GM12878 (cell line): ENCODE data around the gene MAB21L3. TPM values are rescaled to one million over a fixed set of nuclear protein-coding genes. Genes with fewer than 3 reads are reported as not detected.

Source experiments
- ATAC-seq: fragments of 200-7000 bp; cut with Tn5 transposase; 3 replicates; pipeline ENCODE4 v1.9.1; 2020; ENCODE audit warnings: mild to moderate bottlenecking, moderate library complexity
- BruUV-seq: library from RNA; stranded (reverse); fragments of 400-500 nt; replicated peaks from 2 replicates; lab custom pipeline; 2021; lab: Mats Ljungman, UMichigan
- CTCF ChIA-PET: fragments of 300-600 bp; sonication (Branson Sonifier 250); formaldehyde crosslinking; extraction: SDS; loops from one replicate; lab custom pipeline; 2021; ENCODE audit warnings: inconsistent platforms; lab: Yijun Ruan, JAX
- POLR2A ChIA-PET: fragments of 350-600 bp; formaldehyde crosslinking; extraction: SDS; loops from one replicate; lab custom pipeline; 2021; ENCODE audit warnings: inconsistent platforms; lab: Charles Lee
- RAD21 ChIA-PET: fragments of 300-600 bp; sonication (Branson Sonifier 250); formaldehyde crosslinking; loops from one replicate; lab custom pipeline; 2023; ENCODE audit warnings: antibody characterized with exemption; ENCODE audit not compliant: unreplicated experiment; lab: Charles Lee
- SMC1A ChIA-PET: fragments of 300-600 bp; sonication (Branson Sonifier 250); formaldehyde crosslinking; loops from one replicate; lab custom pipeline; 2023; ENCODE audit not compliant: unreplicated experiment, uncharacterized antibody; lab: Charles Lee
- DNase-seq: peaks from one replicate; pipeline ENCODE4 v3.0.0-alpha.2; 2011; ENCODE audit warnings: low read depth, low spot score
- FAIRE-seq: peaks from 3 replicates; lab custom pipeline; 2011; peaks lifted over from hg19 to GRCh38; lab: Jason Lieb, UNC
- H2AFZ ChIP-seq: 2 replicates; pipeline ENCODE4 v1.6.0; 2011; ENCODE audit warnings: low read depth, low read length, control low read depth; ENCODE audit not compliant: control insufficient read depth
- H3K27ac ChIP-seq: 2 replicates; pipeline ENCODE4 v1.5.1; 2011; ENCODE audit warnings: control low read depth; ENCODE audit not compliant: control insufficient read depth, insufficient read depth
- H3K27me3 ChIP-seq, 2 experiments: replicated peaks in 1 of 2; 2 replicates each; pipeline versions ENCODE4 v1.6.0 to v1.6.1; 2011; ENCODE audit warnings: low read length in 1 of 2; ENCODE audit not compliant: control insufficient read depth in 2 of 2, insufficient read depth in 2 of 2
- H3K36me3 ChIP-seq, 2 experiments: 2 replicates each; pipeline ENCODE4 v1.5.1; 2011; ENCODE audit warnings: low read length in 1 of 2; ENCODE audit not compliant: control insufficient read depth in 2 of 2, insufficient read depth in 2 of 2
- H3K4me1 ChIP-seq: 2 replicates; pipeline ENCODE4 v1.6.1; 2011; ENCODE audit warnings: mild to moderate bottlenecking, low read length, moderate library complexity, mixed read lengths; ENCODE audit not compliant: control insufficient read depth, insufficient read depth
- H3K4me2 ChIP-seq: 2 replicates; pipeline ENCODE4 v1.6.0; 2011; ENCODE audit warnings: control low read depth; ENCODE audit not compliant: control insufficient read depth, insufficient read depth
- H3K4me3 ChIP-seq: fragments of 200-600 bp; sonication (generic); 2 replicates; pipeline ENCODE4 v1.5.1; 2016
- H3K79me2 ChIP-seq: 2 replicates; pipeline ENCODE4 v1.6.0; 2011; ENCODE audit warnings: low read length; ENCODE audit not compliant: control insufficient read depth, insufficient read depth
- H3K9ac ChIP-seq: 2 replicates; pipeline ENCODE4 v1.8.0; 2011; ENCODE audit warnings: low read length, control low read depth, mixed read lengths; ENCODE audit not compliant: control insufficient read depth, insufficient read depth
- H3K9me3 ChIP-seq: replicated peaks from 3 replicates; pipeline ENCODE4 v1.5.1; 2011; ENCODE audit warnings: mild to moderate bottlenecking, low read length; ENCODE audit not compliant: control insufficient read depth, insufficient read depth
- H4K20me1 ChIP-seq: 2 replicates; pipeline ENCODE4 v1.6.0; 2011; ENCODE audit not compliant: control insufficient read depth, insufficient read depth
- FOXM1 ChIP-seq: IDR thresholded peaks from 2 replicates; pipeline ENCODE4 v1.6.1; 2012; ENCODE audit warnings: low read depth, mild to moderate bottlenecking, inconsistent platforms, low read length, moderate library complexity
- HDGF ChIP-seq: fragments of 450-650 bp; IDR thresholded peaks from 2 replicates; pipeline ENCODE4 v1.6.1; 2016; ENCODE audit warnings: antibody characterized with exemption
- HSF1 ChIP-seq: fragments of 150-350 bp; IDR thresholded peaks from 2 replicates; pipeline ENCODE4 v1.6.1; 2014; ENCODE audit warnings: mild to moderate bottlenecking, low read depth, low read length
- NRF1 ChIP-seq: conservative IDR thresholded peaks from 2 replicates; pipeline ENCODE4 v1.6.1; 2011; ENCODE audit warnings: mild to moderate bottlenecking, low read depth, low read length, improper control_type of control experiment
- PAX5 ChIP-seq: IDR thresholded peaks from 2 replicates; pipeline ENCODE4 v1.6.1; 2011; ENCODE audit warnings: low read depth, low read length, borderline replicate concordance
- SP1 ChIP-seq: IDR thresholded peaks from one replicate; pipeline ENCODE4 v1.6.1; 2011; ENCODE audit warnings: low read depth, low read length
- YY1 ChIP-seq: IDR thresholded peaks from 2 replicates; pipeline ENCODE4 v1.6.1; 2011; ENCODE audit warnings: low read depth, mild to moderate bottlenecking, low read length
- ZNF217 ChIP-seq: fragments of 450-650 bp; IDR thresholded peaks from 2 replicates; pipeline ENCODE4 v1.6.1; 2017; ENCODE audit warnings: antibody characterized with exemption, mild to moderate bottlenecking
- WGBS: methylation state at CpG from one replicate; pipeline ENCODE4 v1.1.6; 2016; ENCODE audit warnings: low lambda C conversion rate; ENCODE audit not compliant: insufficient replicate concordance, insufficient coverage; ENCODE audit errors: missing lambda C conversion rate; 5-methylcytosine and 5-hydroxymethylcytosine counted together
- in situ Hi-C: fragments of 300-500 bp; cut with MboI; formaldehyde crosslinking; loops from 9 replicates; pipeline ENCODE4 v1.14.3; 2018; ENCODE audit warnings: mixed read lengths
- intact Hi-C: fragments of 100-400 bp; cut with micrococcal nuclease; formaldehyde crosslinking; loops from one replicate; pipeline ENCODE4 v1.14.2; 2022; ENCODE audit not compliant: unreplicated experiment
- polyA plus RNA-seq, 11 experiments: library from polyadenylated mRNA; depleted of rRNA in 4 of 11; unstranded in 6 of 11; stranded (reverse) in 5 of 11; fragments of >200 nt; fragmentation: Nextera tagmentation in 4 of 11; fragmentation: Illumina TruSeq in 1 of 11; extraction: Ambion mirVana in 4 of 11; extraction: Trizol in 1 of 11; gene quantifications; 1 replicate in 1 of 11; 2 replicates in 10 of 11; pipeline versions ENCODE4 v1.2.1 to v1.2.3, GENCODE V29; 2011 to 2016; ENCODE audit warnings: inconsistent platforms in 2 of 11, missing spikeins in 2 of 11, low read depth in 1 of 11
- total RNA-seq, 4 experiments: library from RNA; depleted of rRNA in 3 of 4; stranded (reverse); fragments of >200 nt in 3 of 4; fragmentation: Illumina TruSeq in 1 of 4; extraction: Trizol in 1 of 4; gene quantifications; 2 replicates each; pipeline versions ENCODE4 v1.2.1 to v1.2.3, GENCODE V29; 2013 to 2021

MAB21L3 gene
- total and polyA plus RNA-seq, 10 of the 15 experiments (the other 5 are each of a cell fraction or from before 2014, with no cell fraction given), result 0.18 to 18.6 (median 1.3) TPM

GRCh38 chr1:116166655-116167054 is 55.5 kb downstream of the MAB21L3 start:
- ATAC-seq (no peak), FAIRE-seq (no peak), DNase-seq (no peak)
- H3K4me2 ChIP-seq, result no peak overlapping the region
- no peaks in the 10 kb centered on the region; a peak in 1 of 4 replicates for H3K27me3 ChIP-seq
- SMC1A ChIA-PET, result interaction anchor here (1.1 to 2.2 kb wide), 2 partner anchors 13 to 308 kb away, joined by 3 to 9 read pairs; no protein-coding TSS in a partner anchor
- H2AFZ ChIP-seq, result no peak overlapping the region
- POLR2A ChIA-PET, result no interaction called here
- intact Hi-C loops (no loop called here), in situ Hi-C loops (no loop called here)
- RAD21 ChIA-PET, result interaction anchor here (1.3 kb wide), 1 partner anchor 15 kb away, joined by 3 read pairs; no protein-coding TSS in a partner anchor
- no peak overlapping the region for H3K4me3 ChIP-seq
- no peaks in the 10 kb centered on the region for H3K79me2 ChIP-seq
- WGBS, result 38% methylated on average over 4 of the region's 4 CpGs
- H3K9ac ChIP-seq, result no peak overlapping the region
- H3K9me3 ChIP-seq, result no peaks in the 10 kb centered on the region
- no peaks in the 10 kb centered on the region for H4K20me1 ChIP-seq
- CTCF ChIA-PET, result interaction anchor here (0.6 to 4.3 kb wide), 5 partner anchors 14 to 1097 kb away, joined by 3 to 26 read pairs (median 7); no protein-coding TSS in a partner anchor
- no peak for TF ChIP-seq SP1
- no TSS peak for BruUV-seq
- no peaks in the 10 kb centered on the region for H3K4me1 ChIP-seq
- H3K27ac ChIP-seq, result no peak overlapping the region
- no peaks in the 10 kb centered on the region for H3K36me3 ChIP-seq

- Histone ChIP-seq H3K4me1 (no peaks in the 10 kb centered on the region), H3K4me3 (peak overlapping the region; percentile 66), H3K4me2 (peak overlapping the region; percentile 91), H3K79me2 (no peaks in the 10 kb centered on the region), H3K9me3 (no peaks in the 10 kb centered on the region), H3K27me3 (no peaks in the 10 kb centered on the region; a peak in 1 of 4 replicates), H2AFZ (peak overlapping the region; percentile 71), H3K36me3 (no peaks in the 10 kb centered on the region), H3K27ac (no peak overlapping the region), H4K20me1 (no peaks in the 10 kb centered on the region), H3K9ac (peak overlapping the region; percentile 15; the same call in 1 of the 2 replicates)
- no TSS peak for BruUV-seq
- ATAC-seq (peak; percentile 29; the same call in 2 of the 3 replicates), DNase-seq (no peak), FAIRE-seq (no peak)
- in situ Hi-C loops (no loop called here), intact Hi-C loops (no loop called here)
- CTCF ChIA-PET, result interaction anchor here (1.0 to 2.6 kb wide), 4 partner anchors 13 to 29 kb away, joined by 3 to 16 read pairs (median 10); no protein-coding TSS in a partner anchor
- 37% methylated on average over 35 of the region's 35 CpGs for WGBS
- RAD21 ChIA-PET, result interaction anchor here (2.7 kb wide), 1 partner anchor 28 kb away, joined by 11 read pairs; no protein-coding TSS in a partner anchor
- POLR2A ChIA-PET, result no interaction called here
- SMC1A ChIA-PET, result interaction anchor here (1.0 to 2.2 kb wide), 2 partner anchors 14 to 325 kb away, joined by 3 to 9 read pairs; no protein-coding TSS in a partner anchor
- TF ChIP-seq YY1 (no peak), FOXM1 (no peak), PAX5 (no peak), HDGF (peak; percentile 66; the same call in 1 of the 2 replicates), HSF1 (no peak), ZNF217 (no peak), NRF1 (no peak)
These were observed 56.6 kb downstream of the MAB21L3 start for GRCh38 chr1:116167625-116168276.
